BJ (cell line): ENCODE measurements around the gene GAREM2. TPM values are rescaled to one million over a fixed set of nuclear protein-coding genes. Genes with fewer than 3 reads are reported as not detected.

Experiments
- CTCF ChIA-PET: fragments of 350-600 bp; formaldehyde crosslinking; extraction: SDS; loops from one replicate; lab custom pipeline; 2021; ENCODE audit warnings: antibody characterized with exemption, inconsistent platforms; lab: Yijun Ruan, JAX
- POLR2A ChIA-PET: fragments of 300-600 bp; sonication (Branson Sonifier 250); formaldehyde crosslinking; extraction: SDS; loops from one replicate; lab custom pipeline; 2021; ENCODE audit warnings: antibody characterized with exemption; lab: Charles Lee
- DNase-seq: peaks from one replicate; pipeline ENCODE4 v3.0.0-alpha.2; 2011; ENCODE audit warnings: low read depth
- H3K27me3 ChIP-seq: 2 replicates; pipeline ENCODE4 v1.6.0; 2011; ENCODE audit warnings: low read length; ENCODE audit not compliant: control insufficient read depth, insufficient read depth
- H3K36me3 ChIP-seq: 2 replicates; pipeline ENCODE4 v1.5.1; 2011; ENCODE audit warnings: low read length; ENCODE audit not compliant: control insufficient read depth, insufficient read depth
- H3K4me3 ChIP-seq: 2 replicates; pipeline ENCODE4 v1.5.1; 2011; ENCODE audit warnings: low read depth, mild to moderate bottlenecking, control low read depth, low read length
- CTCF ChIP-seq: IDR thresholded peaks from 2 replicates; pipeline ENCODE4 v1.5.1; 2011; ENCODE audit warnings: low read depth, mild to moderate bottlenecking, control low read depth, inconsistent platforms, low read length, moderate library complexity; ENCODE audit not compliant: insufficient read depth
- polyA plus RNA-seq: library from polyadenylated mRNA; depleted of rRNA; stranded (reverse); fragments of >200 nt; gene quantifications from 2 replicates; pipeline ENCODE4 v1.2.3, GENCODE V29; 2011; rRNA removed

Gene GAREM2
- polyA plus RNA-seq, 1 experiment: 2.3 TPM

GRCh38 chr2:26238311-26238958 lies 65.5 kb downstream of the GAREM2 start:
- H3K4me3 ChIP-seq: no peak overlapping the region
- CTCF ChIA-PET: interaction anchor here (0.8 to 1.7 kb wide), 2 partner anchors 91 to 92 kb away, joined by 3 to 8 read pairs; no protein-coding TSS in a partner anchor
- POLR2A ChIA-PET: no interaction called here

More at GRCh38 chr2:26238311-26238958, 65.5 kb downstream of the GAREM2 start:
- H3K27me3 ChIP-seq: no peaks in the 10 kb centered on the region
- TF ChIP-seq CTCF: no peak
- no peak for DNase-seq
- H3K36me3 ChIP-seq: peaks cover 7% of the 10 kb centered on the region

Other genes starting within 250 kb of the GAREM2 start
- 6.6 and 7.0 TPM in 2 replicates for gene KIF3C, start 190.6 kb upstream of the GAREM2 start, polyA plus RNA-seq
- 50.5 and 98.1 TPM in 2 replicates for gene RAB10, start 139.0 kb upstream of the GAREM2 start, polyA plus RNA-seq
- 111 and 136 TPM in 2 replicates for gene HADHA, start 71.5 kb downstream of the GAREM2 start, polyA plus RNA-seq
- gene HADHB, start 71.9 kb downstream of the GAREM2 start, polyA plus RNA-seq: 99.4 and 144 TPM in 2 replicates
- 9.5 and 11.1 TPM in 2 replicates for gene SELENOI, start 173.1 kb downstream of the GAREM2 start, polyA plus RNA-seq
- gene ADGRF3, start 173.7 kb downstream of the GAREM2 start, polyA plus RNA-seq: 0.12 and 0.20 TPM in 2 replicates
- gene DRC1, start 228.8 kb downstream of the GAREM2 start, polyA plus RNA-seq: 0.05 and 0.22 TPM in 2 replicates